ENCODE results near the gene RPL12. TPM values are rescaled to one million over a fixed set of nuclear protein-coding genes. Genes with fewer than 3 reads are reported as not detected.
A peak's percentile ranks its signal among the peaks of the same experiment; 100 is the strongest.

Gene RPL12
- total and polyA plus RNA-seq, 2 of the 13 experiments (the other 11 are each of a cell fraction or from before 2014, with no cell fraction given): 1,551 to 2,590 TPM

- no peak for TF ChIP-seq CSRNP2 (CRISPR knock-in tag; conservative IDR thresholded peaks at IDR 0.05; ENCODE audit: low read depth)
- TF ChIP-seq MLXIP (CRISPR knock-in tag; IDR thresholded peaks at IDR 0.05; ENCODE audit: borderline replicate concordance): no peak
- TF ChIP-seq ZBTB14 (CRISPR knock-in tag; IDR thresholded peaks at IDR 0.05): 0 out of 2 replicates have a peak, but pooled peaks have one; percentile 48
- peak; percentile 53; the same call in 1 of the 2 replicates for TF ChIP-seq ZFP1 (CRISPR knock-in tag; IDR thresholded peaks at IDR 0.05)
- peak; percentile 91; the same call in 1 of the 2 replicates for TF ChIP-seq BRCA1 (CRISPR knock-in tag; IDR thresholded peaks at IDR 0.05)
- TF ChIP-seq NFYB (CRISPR knock-in tag; IDR thresholded peaks at IDR 0.05): no peak
- peak; percentile 49; the same call in 1 of the 2 replicates for TF ChIP-seq PBX3 (CRISPR knock-in tag; IDR thresholded peaks at IDR 0.05; ENCODE audit: borderline replicate concordance)
- peak; percentile 64; the same call in 1 of the 2 replicates for TF ChIP-seq ZNF616 (CRISPR knock-in tag; IDR thresholded peaks at IDR 0.05; ENCODE audit: low read depth)
- peak; percentile 77 for TF ChIP-seq MTA1 (CRISPR knock-in tag; IDR thresholded peaks at IDR 0.05; ENCODE audit: borderline replicate concordance)
- no peak for TF ChIP-seq ZNF18 (CRISPR knock-in tag; IDR thresholded peaks at IDR 0.05; ENCODE audit: insufficient replicate concordance)
- TF ChIP-seq ZNF597 (CRISPR knock-in tag; IDR thresholded peaks at IDR 0.05): no peak
- TF ChIP-seq ZNF224 (CRISPR knock-in tag; IDR thresholded peaks at IDR 0.05): no peak
- TF ChIP-seq IKZF5 (CRISPR knock-in tag; IDR thresholded peaks at IDR 0.05): peak; percentile 82
These were observed at the start of gene RPL12, which contains the start of gene LRSAM1 (continued) for GRCh38 chr9:127450830-127451607.

Data from HepG2 (cell line).